ENCODE data around the gene SCAMP4. TPM values are rescaled to one million over a fixed set of nuclear protein-coding genes. Genes with fewer than 3 reads are reported as not detected.

SCAMP4 gene
- total and polyA plus RNA-seq, 2 of the 13 experiments (the other 11 are each of a cell fraction or from before 2014, with no cell fraction given): 10.7 to 13.7 TPM

DNA sequence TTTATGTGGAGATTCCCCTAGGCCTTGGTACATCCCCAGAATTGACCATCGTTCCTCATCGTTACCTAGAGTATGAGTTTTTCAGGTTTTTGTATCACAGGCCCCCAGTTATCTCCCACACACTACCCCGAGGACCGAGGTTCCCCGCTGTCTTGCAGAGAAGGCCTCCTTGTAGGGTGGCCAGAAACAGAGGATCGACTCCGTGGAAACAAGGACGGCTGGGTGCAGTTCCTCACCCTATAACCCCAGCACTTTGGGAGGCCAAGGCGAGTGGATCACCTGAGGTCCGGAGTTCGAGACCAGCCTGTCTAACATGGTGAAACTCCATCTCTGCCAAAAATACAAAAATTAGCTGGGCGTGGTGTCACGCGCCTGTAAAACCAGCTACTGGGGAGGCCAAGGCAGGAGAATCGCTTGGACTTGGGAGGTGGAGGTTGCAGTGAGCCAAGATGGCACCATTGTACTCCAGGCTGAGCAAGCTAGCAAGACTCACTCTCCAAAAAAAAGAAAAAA is 720 bp downstream of the SCAMP4 start (continued):
- TF ChIP-seq ZNF513 (CRISPR knock-in tag; conservative IDR thresholded peaks at IDR 0.05) (no peak), ZNF501 (CRISPR knock-in tag; IDR thresholded peaks at IDR 0.05) (no peak), ZNF670 (CRISPR knock-in tag; IDR thresholded peaks at IDR 0.05; ENCODE audit: borderline replicate concordance) (peak; percentile 75; the same call in 1 of the 2 replicates), RNF219 (CRISPR knock-in tag; IDR thresholded peaks at IDR 0.05) (no peak), HHEX (CRISPR knock-in tag; IDR thresholded peaks at IDR 0.05) (peak; percentile 8; the same call in 1 of the 2 replicates), HOXA7 (CRISPR knock-in tag; IDR thresholded peaks at IDR 0.05) (no peak), PHF21A (CRISPR knock-in tag; IDR thresholded peaks at IDR 0.05) (0 out of 2 replicates have a peak, but pooled peaks have one; percentile 13), TBP (CRISPR knock-in tag; IDR thresholded peaks at IDR 0.05) (no peak), RBM22 (optimal IDR thresholded peaks at IDR 0.05; ENCODE audit: low read length) (no peak), ZNF318 (CRISPR knock-in tag; IDR thresholded peaks at IDR 0.05) (no peak), RAD21 (CRISPR knock-in tag; IDR thresholded peaks at IDR 0.05) (no peak), MYC (CRISPR knock-in tag; IDR thresholded peaks at IDR 0.05; ENCODE audit: borderline replicate concordance) (no peak), ZNF879 (CRISPR knock-in tag; IDR thresholded peaks at IDR 0.05) (no peak), ZNF644 (CRISPR knock-in tag; IDR thresholded peaks at IDR 0.05; ENCODE audit: low read depth) (no peak), ZNF547 (CRISPR knock-in tag; IDR thresholded peaks at IDR 0.05) (0 out of 2 replicates have a peak, but pooled peaks have one; percentile 11), ELF4 (CRISPR knock-in tag; IDR thresholded peaks at IDR 0.05; ENCODE audit: borderline replicate concordance) (no peak), SOX5 (CRISPR knock-in tag; IDR thresholded peaks at IDR 0.05; ENCODE audit: borderline replicate concordance) (peak; percentile 0; the same call in 1 of the 2 replicates)

Measured in HepG2 (cell line).